Naive thymus-derived CD4-positive, alpha-beta T cell (primary cell): Measurements from ENCODE around the gene LSM10. TPM values are rescaled to one million over a fixed set of nuclear protein-coding genes. Genes with fewer than 3 reads are reported as not detected.
A peak's percentile ranks its signal among the peaks of the same experiment; 100 is the strongest.

Experiments
- ATAC-seq: fragments of 150-1000 bp; cut with Tn5 transposase; 2 replicates; pipeline ENCODE4 v1.10.0; 2021; ENCODE audit warnings: mild to moderate bottlenecking, moderate library complexity
- CTCF ChIA-PET: fragments of 350-600 bp; sonication (Branson Sonifier 250); formaldehyde crosslinking; loops from one replicate; lab custom pipeline; 2021; ENCODE audit warnings: antibody characterized with exemption; lab: Charles Lee
- POLR2A ChIA-PET: fragments of 350-600 bp; sonication (Branson Sonifier 250); formaldehyde crosslinking; loops from one replicate; lab custom pipeline; 2021; ENCODE audit warnings: antibody characterized with exemption, inconsistent platforms; lab: Charles Lee
- DNase-seq, 9 donors: peaks; one replicate each; pipeline versions ENCODE4 v3.0.0 to v3.0.0-alpha.2; 2020 to 2022; ENCODE audit warnings: mixed read lengths in 1 of 9
- H3K27ac ChIP-seq: one replicate; pipeline ENCODE4 v1.7.0; 2013; ENCODE audit warnings: mild to moderate bottlenecking, low read depth, low read length, moderate library complexity
- H3K27me3 ChIP-seq, 2 donors: one replicate each; pipeline ENCODE4 v1.7.0; 2013; ENCODE audit warnings: low read length in 2 of 2, mild to moderate bottlenecking in 2 of 2, moderate library complexity in 2 of 2; ENCODE audit not compliant: control insufficient read depth in 2 of 2, insufficient read depth in 2 of 2
- H3K36me3 ChIP-seq, 3 experiments: 1 replicate in 2 of 3; 2 replicates in 1 of 3; pipeline ENCODE4 v1.7.0; 2013; ENCODE audit warnings: low read length in 3 of 3, mild to moderate bottlenecking in 3 of 3, moderate library complexity in 1 of 3; ENCODE audit not compliant: insufficient read depth in 3 of 3, control insufficient read depth in 2 of 3
- H3K4me1 ChIP-seq, 2 donors: one replicate each; pipeline ENCODE4 v1.7.0; 2013; ENCODE audit warnings: low read length in 2 of 2, mild to moderate bottlenecking in 2 of 2, moderate library complexity in 1 of 2; ENCODE audit not compliant: control insufficient read depth in 2 of 2, insufficient read depth in 2 of 2
- H3K4me3 ChIP-seq: 2 replicates; pipeline ENCODE4 v1.7.0; 2013; ENCODE audit warnings: mild to moderate bottlenecking, low read length
- H3K9me3 ChIP-seq, 3 experiments: 1 replicate in 2 of 3; 2 replicates in 1 of 3; pipeline ENCODE4 v1.7.0; 2013; ENCODE audit warnings: low read length in 3 of 3; ENCODE audit not compliant: control insufficient read depth in 2 of 3
- H3K27ac Mint-ChIP-seq, 9 donors: one replicate each; pipeline ENCODE4 v1.8.0; 2020 to 2022; ENCODE audit warnings: mixed read lengths in 9 of 9, mild to moderate bottlenecking in 8 of 9, moderate library complexity in 5 of 9, inconsistent platforms in 2 of 9
- H3K27me3 Mint-ChIP-seq, 5 donors: one replicate each; pipeline ENCODE4 v1.8.0; 2021 to 2022; ENCODE audit warnings: mixed read lengths in 5 of 5, mild to moderate bottlenecking in 1 of 5
- H3K36me3 Mint-ChIP-seq, 5 donors: one replicate each; pipeline ENCODE4 v1.8.0; 2020 to 2022; ENCODE audit warnings: mixed read lengths in 5 of 5, mild to moderate bottlenecking in 3 of 5, inconsistent platforms in 1 of 5
- H3K4me1 Mint-ChIP-seq, 7 donors: one replicate each; pipeline ENCODE4 v1.8.0; 2020 to 2022; ENCODE audit warnings: mixed read lengths in 7 of 7, mild to moderate bottlenecking in 3 of 7, inconsistent platforms in 1 of 7
- H3K4me3 Mint-ChIP-seq, 10 donors: one replicate each; pipeline ENCODE4 v1.8.0; 2020 to 2022; ENCODE audit warnings: mild to moderate bottlenecking in 10 of 10, mixed read lengths in 10 of 10, moderate library complexity in 6 of 10, inconsistent platforms in 2 of 10
- H3K9me3 Mint-ChIP-seq, 11 donors: one replicate each; pipeline ENCODE4 v1.8.0; 2020 to 2022; ENCODE audit warnings: mixed read lengths in 11 of 11, mild to moderate bottlenecking in 4 of 11, inconsistent platforms in 1 of 11, moderate library complexity in 1 of 11
- intact Hi-C, 2 donors: fragments of 100-400 bp; cut with micrococcal nuclease; formaldehyde crosslinking; loops; one replicate each; pipeline ENCODE4 v1.15.1; 2023
- polyA plus RNA-seq, 2 donors: library from polyadenylated mRNA; unstranded; fragments of 300-500 nt; fragmentation: Illumina TruSeq; gene quantifications; one replicate each; pipeline ENCODE4 v1.2.3, GENCODE V29; 2021
- total RNA-seq, 6 experiments: library from RNA in 5 of 6; stranded (reverse) in 5 of 6; gene quantifications; 1 replicate in 5 of 6; 2 replicates in 1 of 6; pipeline ENCODE4 v1.2.3 and lab custom pipeline; 2021 to 2026

LSM10 gene
- total and polyA plus RNA-seq, 7 experiments from 2014 or later: 21.9 to 144 (median 43.4) TPM

DNA sequence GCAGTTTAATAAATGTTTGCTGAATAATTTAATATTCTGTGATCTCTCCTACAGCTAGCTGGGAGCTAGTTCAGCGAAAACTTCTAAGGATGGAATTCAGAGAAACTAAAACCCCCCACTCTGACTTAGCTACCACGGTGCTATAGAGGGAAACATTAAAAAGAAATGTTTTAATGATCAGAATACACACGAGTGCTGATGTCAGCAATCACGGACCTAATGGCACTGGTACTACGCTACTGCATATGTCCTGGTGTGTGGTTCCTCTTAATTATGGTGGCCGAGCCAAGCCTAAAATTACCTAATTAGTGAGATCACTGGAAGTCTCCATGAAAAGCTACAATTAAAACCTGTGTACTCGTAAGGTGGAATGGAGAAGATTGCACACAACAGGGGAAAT is 23.9 kb upstream of the LSM10 start:
- POLR2A ChIA-PET: interaction anchor here (1.4 kb wide), 1 partner anchor 79 kb away, joined by 3 read pairs; no protein-coding TSS in a partner anchor
- Mint-ChIP-seq H3K36me3 (no peaks in the 10 kb centered on the region), H3K27ac (peak overlapping the region in 8 of 9 donors; percentile 86 to 98 (median 94)), H3K27me3 (no peaks in the 10 kb centered on the region), H3K4me1 (peaks cover 11 to 37% (median 33%) of the 10 kb centered on the region in 7 donors), H3K4me3 (peak overlapping the region in 2 of 10 donors; percentile 73 to 85), H3K9me3 (peaks cover 0 to 1% (median 0%) of the 10 kb centered on the region in 11 donors)
- CTCF ChIA-PET: interaction anchor here (0.6 to 4.6 kb wide), 7 partner anchors 35 to 231 kb away, joined by 3 to 63 read pairs (median 5); no protein-coding TSS in a partner anchor
- H3K4me1 ChIP-seq: peaks cover 10 to 19% of the 10 kb centered on the region in 2 donors
- ATAC-seq (no peak), DNase-seq (no peak)
- H3K4me3 ChIP-seq: no peak overlapping the region
- H3K9me3 ChIP-seq: no peaks in the 10 kb centered on the region
- no peaks in the 10 kb centered on the region for H3K27me3 ChIP-seq
- intact Hi-C loops: loop anchor here (1.0 to 2.0 kb wide), 4 partner anchors 53 to 323 kb away; no protein-coding TSS in a partner anchor
- H3K36me3 ChIP-seq: no peaks in the 10 kb centered on the region
- H3K27ac ChIP-seq: peak overlapping the region; percentile 65

DNA sequence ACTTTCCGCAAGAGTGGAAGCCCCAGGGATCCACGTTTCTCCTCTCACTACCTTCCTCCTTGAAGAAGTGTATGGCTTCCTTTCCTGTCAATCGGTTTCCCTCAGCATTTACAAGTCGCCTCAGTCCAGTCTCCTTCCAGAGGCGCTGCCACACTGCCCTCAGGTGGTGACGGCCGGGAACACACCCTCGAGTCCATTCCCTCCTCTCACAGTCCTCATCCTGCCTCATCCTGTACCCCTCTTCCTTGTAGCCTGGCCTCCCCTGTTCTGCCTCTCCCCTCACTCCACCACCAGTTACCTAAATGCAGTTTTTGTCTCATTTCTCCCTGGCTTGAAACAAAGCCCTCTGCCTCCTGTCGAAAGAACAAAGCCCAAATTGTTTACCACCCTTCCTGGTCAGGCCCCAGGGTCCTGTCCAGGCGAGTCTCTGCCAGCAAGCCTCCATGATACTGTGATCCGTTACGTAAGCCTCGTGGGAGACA is 23.2 kb upstream of the LSM10 start:
- intact Hi-C loops: loop anchor here (1.0 to 2.0 kb wide), 11 partner anchors 24 to 322 kb away; partner anchors contain the start of genes TRAPPC3 (in 2 of the 2), LSM10 (in 1 of the 2) and SH3D21 (in 1 of the 2)
- peak overlapping the region; percentile 64 to 85 (median 77) for H3K4me3 Mint-ChIP-seq
- H3K27ac ChIP-seq: peak overlapping the region; percentile 65
- POLR2A ChIA-PET: interaction anchor here (1.4 kb wide), 1 partner anchor 78 kb away, joined by 3 read pairs; no protein-coding TSS in a partner anchor
- no peaks in the 10 kb centered on the region for H3K36me3 ChIP-seq
- no peaks in the 10 kb centered on the region for H3K27me3 ChIP-seq
- peaks cover 10 to 19% of the 10 kb centered on the region in 2 donors for H3K4me1 ChIP-seq
- peaks cover 0 to 1% (median 0%) of the 10 kb centered on the region in 11 donors for H3K9me3 Mint-ChIP-seq
- H3K9me3 ChIP-seq: no peaks in the 10 kb centered on the region
- peak; percentile 80 to 92 (median 89) for DNase-seq
- H3K4me1 Mint-ChIP-seq: peaks cover 11 to 37% (median 33%) of the 10 kb centered on the region in 7 donors
- no peaks in the 10 kb centered on the region for H3K36me3 Mint-ChIP-seq
- peak overlapping the region; percentile 74 to 98 (median 93) for H3K27ac Mint-ChIP-seq
- CTCF ChIA-PET: interaction anchor here (0.8 to 4.6 kb wide), 7 partner anchors 15 to 135 kb away, joined by 3 to 63 read pairs (median 11); no protein-coding TSS in a partner anchor
- H3K27me3 Mint-ChIP-seq: no peaks in the 10 kb centered on the region
- ATAC-seq: peak; percentile 100
- H3K4me3 ChIP-seq: peak overlapping the region; percentile 17

DNA sequence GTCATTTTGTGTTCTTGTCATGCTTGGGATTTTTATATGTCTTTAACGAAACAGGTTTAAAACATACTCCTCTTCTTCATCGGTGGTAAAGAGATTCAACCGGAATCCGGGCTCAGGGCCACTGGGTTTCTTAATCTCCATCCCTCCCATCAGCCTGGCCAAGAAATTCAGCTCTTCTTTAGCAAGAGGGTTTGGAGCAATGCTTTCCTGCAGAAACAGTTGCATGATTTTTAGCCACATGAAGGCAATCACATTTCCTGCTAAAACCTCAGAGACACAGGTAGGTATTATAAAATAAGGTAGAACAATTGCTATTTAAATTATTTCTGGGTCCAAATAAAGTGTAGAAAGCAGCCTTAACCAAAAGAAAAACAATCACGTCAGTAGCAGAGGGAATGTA is 22.7 kb upstream of the LSM10 start:
- POLR2A ChIA-PET: interaction anchor here (1.2 to 3.2 kb wide), 3 partner anchors 23 to 77 kb away, joined by 5 to 23 read pairs (median 7); no protein-coding TSS in a partner anchor
- no peaks in the 10 kb centered on the region for H3K9me3 Mint-ChIP-seq
- Histone ChIP-seq H3K27ac (peak overlapping the region; percentile 65), H3K4me1 (peaks cover 10 to 19% of the 10 kb centered on the region in 2 donors), H3K4me3 (peak overlapping the region; percentile 17), H3K36me3 (no peaks in the 10 kb centered on the region), H3K9me3 (no peaks in the 10 kb centered on the region), H3K27me3 (no peaks in the 10 kb centered on the region)
- CTCF ChIA-PET: interaction anchor here (0.8 to 4.0 kb wide), 7 partner anchors 10 to 135 kb away, joined by 3 to 40 read pairs (median 3); no protein-coding TSS in a partner anchor
- no peaks in the 10 kb centered on the region for H3K27me3 Mint-ChIP-seq
- intact Hi-C loops: loop anchor here (1.0 to 2.0 kb wide), 10 partner anchors 23 to 322 kb away; partner anchors contain the start of genes TRAPPC3 (in 2 of the 2), LSM10 (in 1 of the 2) and SH3D21 (in 1 of the 2)
- peak; percentile 46 for ATAC-seq
- peak overlapping the region; percentile 64 to 85 (median 77) for H3K4me3 Mint-ChIP-seq
- H3K36me3 Mint-ChIP-seq: no peaks in the 10 kb centered on the region
- peak overlapping the region; percentile 74 to 98 (median 93) for H3K27ac Mint-ChIP-seq
- no peak for DNase-seq
- H3K4me1 Mint-ChIP-seq: peaks cover 11 to 37% (median 33%) of the 10 kb centered on the region in 7 donors

DNA sequence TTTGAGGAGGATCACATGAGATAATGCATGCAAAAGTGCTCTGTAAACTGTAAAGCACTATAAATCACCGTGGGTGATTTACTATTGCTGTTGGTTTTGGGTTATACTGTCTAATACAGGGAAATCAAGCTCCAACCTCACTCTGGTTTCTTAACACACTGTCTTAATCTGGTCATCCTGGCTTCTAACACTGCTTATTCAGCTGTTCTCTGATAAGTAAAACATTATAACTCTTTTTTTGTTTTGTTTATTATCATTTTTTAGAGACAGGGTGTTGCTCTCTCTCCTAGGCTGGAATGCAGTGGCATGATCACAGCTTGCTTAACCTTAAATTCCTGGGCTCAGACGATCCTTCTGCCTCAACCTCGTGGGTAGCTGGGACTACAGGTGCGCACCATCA is 21.9 kb upstream of the LSM10 start:
- intact Hi-C loops: no loop called here
- ATAC-seq (no peak), DNase-seq (no peak)
- peaks cover 10 to 19% of the 10 kb centered on the region in 2 donors for H3K4me1 ChIP-seq
- Mint-ChIP-seq H3K9me3 (no peaks in the 10 kb centered on the region), H3K4me3 (peak overlapping the region in 2 of 10 donors; percentile 75 to 80), H3K27ac (no peak overlapping the region), H3K27me3 (no peaks in the 10 kb centered on the region), H3K4me1 (peaks cover 11 to 37% (median 33%) of the 10 kb centered on the region in 7 donors), H3K36me3 (no peaks in the 10 kb centered on the region)
- no peak overlapping the region for H3K4me3 ChIP-seq
- H3K27ac ChIP-seq: no peak overlapping the region
- no peaks in the 10 kb centered on the region for H3K27me3 ChIP-seq
- no peaks in the 10 kb centered on the region for H3K9me3 ChIP-seq
- H3K36me3 ChIP-seq: no peaks in the 10 kb centered on the region
- CTCF ChIA-PET: interaction anchor here (0.6 to 4.0 kb wide), 9 partner anchors 11 to 274 kb away, joined by 3 to 40 read pairs (median 3); no protein-coding TSS in a partner anchor
- POLR2A ChIA-PET: interaction anchor here (0.5 to 3.2 kb wide), 9 partner anchors 10 to 185 kb away, joined by 3 to 23 read pairs (median 4); no protein-coding TSS in a partner anchor

GRCh38 chr1:36419140-36419539 is 21.4 kb upstream of the LSM10 start:
- ATAC-seq (no peak), DNase-seq (no peak)
- Mint-ChIP-seq H3K4me1 (peaks cover 11 to 37% (median 33%) of the 10 kb centered on the region in 7 donors), H3K9me3 (no peaks in the 10 kb centered on the region), H3K4me3 (peak overlapping the region in 1 of 10 donors; percentile 75), H3K27me3 (no peaks in the 10 kb centered on the region), H3K27ac (peak overlapping the region in 2 of 9 donors; percentile 14 to 69), H3K36me3 (no peaks in the 10 kb centered on the region)
- POLR2A ChIA-PET: interaction anchor here (0.7 to 3.2 kb wide), 7 partner anchors 10 to 76 kb away, joined by 3 to 23 read pairs (median 3); no protein-coding TSS in a partner anchor
- no peaks in the 10 kb centered on the region for H3K27me3 ChIP-seq
- no peaks in the 10 kb centered on the region for H3K9me3 ChIP-seq
- H3K4me3 ChIP-seq: no peak overlapping the region
- intact Hi-C loops: no loop called here
- no peak overlapping the region for H3K27ac ChIP-seq
- CTCF ChIA-PET: interaction anchor here (1.0 to 4.0 kb wide), 6 partner anchors 33 to 273 kb away, joined by 3 to 40 read pairs (median 8); no protein-coding TSS in a partner anchor
- peaks cover 10 to 19% of the 10 kb centered on the region in 2 donors for H3K4me1 ChIP-seq
- no peaks in the 10 kb centered on the region for H3K36me3 ChIP-seq

DNA sequence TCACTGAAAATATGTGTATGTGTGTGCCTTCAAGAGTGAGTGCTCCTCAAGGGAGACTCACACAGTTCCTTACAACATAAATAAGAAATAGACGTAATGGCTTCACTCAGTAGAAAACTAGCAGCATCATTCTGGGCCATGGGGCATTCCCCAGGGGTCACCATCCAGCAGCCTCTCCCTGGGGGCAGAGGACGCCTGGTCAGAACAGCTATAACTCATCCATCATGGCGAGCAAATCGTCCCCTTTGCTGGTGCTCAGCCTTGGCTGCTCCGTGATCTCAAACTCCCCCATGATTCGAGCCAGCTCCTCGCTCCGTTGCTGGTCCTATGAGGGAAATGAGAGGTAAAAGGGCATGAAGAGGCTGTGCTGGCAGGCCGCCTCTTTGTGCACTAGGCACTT is 20.2 kb upstream of the LSM10 start:
- Mint-ChIP-seq H3K4me1 (peaks cover 15 to 37% (median 33%) of the 10 kb centered on the region in 7 donors), H3K36me3 (no peaks in the 10 kb centered on the region), H3K27ac (no peak overlapping the region), H3K4me3 (peak overlapping the region in 2 of 10 donors; percentile 29 to 34), H3K9me3 (no peaks in the 10 kb centered on the region), H3K27me3 (no peaks in the 10 kb centered on the region)
- Histone ChIP-seq H3K4me3 (no peak overlapping the region), H3K27me3 (no peaks in the 10 kb centered on the region), H3K4me1 (peaks cover 10 to 19% of the 10 kb centered on the region in 2 donors), H3K9me3 (no peaks in the 10 kb centered on the region), H3K36me3 (no peaks in the 10 kb centered on the region), H3K27ac (no peak overlapping the region)
- ChIA-PET POLR2A (interaction anchor here (0.7 to 3.2 kb wide), 2 partner anchors 12 to 75 kb away, joined by 3 to 23 read pairs; no protein-coding TSS in a partner anchor), CTCF (interaction anchor here (0.9 to 4.0 kb wide), 5 partner anchors 25 to 75 kb away, joined by 3 to 40 read pairs (median 3); no protein-coding TSS in a partner anchor)
- intact Hi-C loops: no loop called here
- no peak for ATAC-seq
- DNase-seq: no peak
